Sciatic nerve (tissue), 2 donors: ENCODE measurements around the gene TTC39A. TPM values are rescaled to one million over a fixed set of nuclear protein-coding genes. Genes with fewer than 3 reads are reported as not detected.

Experiments used
- ATAC-seq: fragments of 200-7000 bp; cut with Tn5 transposase; one replicate; pipeline ENCODE4 v1.9.1; 2020; ENCODE audit warnings: mild to moderate bottlenecking, moderate library complexity
- DNase-seq: peaks from one replicate; pipeline ENCODE4 v3.0.0-alpha.2; 2020; ENCODE audit warnings: low spot score
- intact Hi-C: fragments of 100-400 bp; cut with DNase I; formaldehyde crosslinking; loops from one replicate; pipeline ENCODE4 v1.14.2; 2022
- total RNA-seq: library from RNA; stranded (reverse); fragmentation: NEBNext Ultra II Directional; extraction: Animal tissue kit (Norgen Biotek cat#: 25700); gene quantifications from one replicate; pipeline ENCODE4 v1.2.1, GENCODE V29; 2021
- donor health status: DM: no; HTN: no; CAD: no.
- donor health status: DM: no; HTN: no; CAD: no.

TTC39A gene
- total RNA-seq, 1 donor from 2014 or later = 1.2 TPM

DNA sequence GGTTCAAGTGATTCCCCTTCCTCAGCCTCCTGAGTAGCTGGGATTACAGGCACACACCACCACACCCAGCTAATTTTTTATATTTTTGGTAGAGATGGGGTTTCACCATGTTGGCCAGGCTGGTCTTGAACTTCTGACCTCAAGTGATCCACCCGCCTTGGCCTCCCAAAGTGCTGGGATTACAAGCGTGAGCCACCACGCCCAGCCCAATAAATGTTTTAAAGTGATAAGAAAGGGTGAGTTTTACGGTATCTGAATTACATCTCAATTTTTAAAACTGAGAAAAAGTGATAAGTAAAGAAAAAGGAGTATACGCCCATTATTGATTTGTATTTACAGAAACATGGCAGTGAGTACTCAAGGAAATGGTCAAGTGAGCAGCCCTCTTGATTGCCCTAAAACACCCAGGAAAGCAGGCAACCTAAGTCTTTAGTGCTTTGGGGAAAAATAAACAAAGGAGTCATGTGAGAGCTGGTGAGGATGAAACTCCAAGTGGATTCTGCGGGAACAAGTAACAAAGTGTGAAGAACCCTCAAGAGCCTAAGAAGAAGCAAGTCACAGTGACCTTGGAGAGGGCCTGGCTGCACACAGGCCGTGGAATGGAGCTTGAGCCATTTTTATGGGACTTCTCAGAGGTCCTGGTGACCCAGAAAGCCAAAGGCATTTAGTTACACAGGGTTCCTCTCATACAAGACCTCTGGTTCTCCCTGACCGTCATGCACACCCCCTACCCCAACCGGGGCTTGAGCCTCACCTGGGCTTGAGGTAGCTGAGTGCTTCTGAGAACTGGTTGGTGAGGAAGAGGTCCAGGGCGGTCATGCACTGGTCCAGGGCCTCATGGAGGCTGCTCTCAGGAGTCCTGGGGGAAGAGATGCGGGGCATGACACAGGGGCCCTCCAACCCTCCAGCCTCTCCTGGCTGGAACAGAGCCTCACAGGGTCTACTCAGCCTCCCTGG lies 9.1 kb downstream of the TTC39A start:
- intact Hi-C loops = no loop called here
- ATAC-seq (no peak), DNase-seq (no peak)

DNA sequence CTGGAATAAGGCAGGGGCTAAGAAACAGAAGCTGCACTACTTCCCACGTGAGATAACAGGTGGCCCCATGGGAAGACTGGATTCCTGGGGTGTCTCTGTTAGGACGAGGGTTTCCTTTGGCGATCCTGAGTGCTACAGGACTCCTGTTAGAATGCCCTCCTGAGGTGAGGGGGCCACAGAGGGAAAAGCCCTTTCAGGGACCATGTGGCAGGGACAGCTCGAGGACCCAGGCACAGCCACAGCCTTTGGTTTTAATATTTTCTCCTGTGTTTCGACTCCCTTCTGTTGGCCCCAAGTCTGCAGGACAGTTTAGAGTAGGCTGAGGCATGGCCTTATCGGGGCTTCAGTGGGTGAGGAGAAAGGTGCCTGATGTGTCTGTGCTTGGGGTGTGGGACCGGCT lies 12.6 kb downstream of the TTC39A start:
- intact Hi-C loops = no loop called here
- DNase-seq (no peak), ATAC-seq (no peak)

DNA sequence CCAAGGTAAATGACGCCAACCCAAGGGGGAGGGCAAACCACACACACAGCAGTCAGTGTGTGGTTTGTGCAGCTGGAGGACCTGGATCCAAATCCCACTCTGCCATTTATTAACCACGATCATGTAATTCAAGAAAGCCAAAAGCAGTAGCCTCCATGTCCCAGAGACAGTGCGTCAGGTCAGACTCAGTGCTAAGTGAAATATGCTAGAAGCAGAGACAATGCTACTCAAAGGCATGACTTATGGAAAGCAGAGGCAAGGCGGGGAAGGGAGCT lies 13.6 kb downstream of the TTC39A start:
- intact Hi-C loops = no loop called here
- ATAC-seq (no peak), DNase-seq (no peak)

DNA sequence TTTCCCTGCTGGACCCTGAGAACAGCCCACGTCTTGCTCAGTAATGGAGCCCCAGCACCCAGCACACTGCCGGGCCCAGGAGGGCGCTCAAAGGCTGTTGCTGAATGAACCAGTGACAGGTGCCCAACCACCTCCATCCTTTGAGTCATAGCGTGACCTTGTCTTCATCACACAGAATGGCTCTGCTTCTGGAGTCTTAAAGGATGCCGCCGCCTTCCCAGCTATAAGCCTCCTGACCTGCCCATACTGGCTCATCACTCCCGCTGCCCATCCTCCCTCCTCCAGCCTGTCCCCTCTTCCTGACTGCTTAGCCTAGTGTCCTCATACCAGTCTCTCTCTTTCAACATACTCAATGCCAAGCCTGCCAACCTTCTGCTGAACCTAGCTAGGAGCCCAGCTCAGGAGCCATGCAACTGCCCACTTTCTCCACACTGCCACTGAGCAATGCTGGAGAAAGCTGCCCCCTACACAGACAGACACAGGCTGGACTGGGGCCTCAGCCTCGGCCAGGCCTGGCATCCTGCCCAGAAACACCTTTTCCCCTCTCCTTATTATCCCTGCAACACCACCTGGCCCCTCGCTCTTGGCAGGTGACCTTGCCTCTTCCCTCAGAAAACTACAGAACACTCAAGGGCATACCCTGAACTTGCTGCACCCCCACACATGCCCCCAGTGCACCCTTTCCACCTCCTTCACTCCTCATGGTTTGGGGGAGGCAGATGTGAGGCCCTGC lies 14.1 kb downstream of the TTC39A start:
- ATAC-seq (no peak), DNase-seq (no peak)
- intact Hi-C loops = no loop called here

DNA sequence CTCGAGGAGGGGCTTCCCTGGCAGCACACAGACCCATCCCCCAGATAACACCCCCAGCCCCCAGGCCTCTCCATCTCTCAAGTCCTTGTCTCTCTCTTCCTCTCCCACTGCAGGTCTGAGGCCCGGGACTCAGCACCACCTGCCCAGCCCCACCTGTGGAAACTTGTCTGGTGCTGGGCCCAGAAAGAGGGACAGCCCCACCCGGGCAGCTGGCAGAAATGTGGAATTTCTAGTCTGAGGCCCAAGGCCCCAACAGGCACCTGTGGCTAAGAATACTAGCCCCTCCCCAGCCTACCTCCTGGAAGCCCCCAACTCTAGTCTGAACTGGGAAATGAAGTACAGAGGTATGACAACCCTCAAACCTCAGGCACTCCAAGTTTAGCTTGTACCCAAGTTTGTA lies 15.4 kb downstream of the TTC39A start:
- ATAC-seq (no peak), DNase-seq (no peak)
- intact Hi-C loops = no loop called here

DNA sequence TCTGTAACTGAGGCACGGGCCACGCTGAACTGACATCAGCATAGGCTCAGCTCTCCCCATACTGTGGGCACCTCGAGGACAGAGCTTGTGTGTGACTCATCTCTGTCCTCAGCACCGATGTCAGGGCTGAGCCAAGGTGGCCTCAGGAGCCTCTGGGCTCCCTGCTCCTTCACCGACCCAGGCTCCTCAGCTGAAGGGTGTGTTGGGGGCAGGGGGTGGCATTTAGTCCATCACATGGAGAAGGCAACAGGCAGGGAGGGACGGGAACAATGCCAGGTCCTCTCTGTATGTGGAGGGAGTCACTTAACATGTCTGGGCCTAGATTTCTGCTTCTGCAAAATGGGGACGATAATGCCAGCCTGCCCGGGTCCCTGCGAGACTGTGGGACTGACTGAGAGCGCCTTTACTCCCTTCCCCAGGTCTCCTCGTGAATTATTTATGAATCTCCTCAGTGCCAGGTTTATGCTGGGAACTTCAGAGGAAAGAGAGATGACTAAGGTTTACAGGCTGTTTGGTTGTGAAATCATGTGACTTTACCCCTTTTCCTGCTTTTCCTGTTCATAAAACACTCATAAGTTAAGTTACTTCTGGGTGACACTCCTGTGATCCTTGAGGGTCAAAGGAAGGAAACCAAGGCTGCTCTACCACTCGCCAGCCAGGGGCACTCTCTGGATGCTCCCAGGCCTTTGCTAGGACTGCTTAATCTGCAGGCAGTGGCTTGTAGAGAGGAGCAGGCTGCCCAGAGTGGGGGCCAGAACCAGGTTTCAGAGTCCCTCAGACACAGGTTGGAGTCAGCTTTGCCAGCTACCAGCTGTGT lies 16.2 kb downstream of the TTC39A start:
- DNase-seq (no peak), ATAC-seq (no peak)
- intact Hi-C loops = no loop called here

DNA sequence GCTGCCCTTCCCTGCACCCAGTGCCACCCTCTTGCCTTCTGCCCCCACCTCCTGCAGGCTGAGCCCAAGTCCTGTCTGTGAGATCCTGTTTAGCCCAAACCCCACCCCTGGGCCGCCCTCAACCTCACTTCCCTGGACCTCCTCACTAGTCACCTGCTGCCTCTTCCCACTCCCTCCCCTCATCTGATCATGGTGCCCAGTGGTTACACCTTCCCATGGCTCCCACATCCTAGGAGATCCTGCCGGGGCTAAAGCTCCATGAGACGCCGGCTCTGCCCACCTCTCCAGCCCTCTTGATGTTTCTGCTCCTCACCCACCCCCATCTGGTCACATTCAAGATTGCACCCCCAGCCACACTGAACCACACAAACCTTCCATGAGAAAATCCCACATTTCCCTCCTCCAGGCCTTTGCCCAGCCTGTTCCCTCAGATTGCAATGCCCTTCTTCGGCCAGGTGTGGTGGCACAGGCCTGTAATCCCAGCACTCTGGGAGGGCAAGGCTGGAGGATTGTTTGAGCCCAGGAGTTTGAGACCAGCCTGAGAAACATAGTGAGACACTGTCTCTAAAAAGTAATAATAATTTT lies 17.0 kb downstream of the TTC39A start:
- ATAC-seq (no peak), DNase-seq (no peak)
- intact Hi-C loops = no loop called here

DNA sequence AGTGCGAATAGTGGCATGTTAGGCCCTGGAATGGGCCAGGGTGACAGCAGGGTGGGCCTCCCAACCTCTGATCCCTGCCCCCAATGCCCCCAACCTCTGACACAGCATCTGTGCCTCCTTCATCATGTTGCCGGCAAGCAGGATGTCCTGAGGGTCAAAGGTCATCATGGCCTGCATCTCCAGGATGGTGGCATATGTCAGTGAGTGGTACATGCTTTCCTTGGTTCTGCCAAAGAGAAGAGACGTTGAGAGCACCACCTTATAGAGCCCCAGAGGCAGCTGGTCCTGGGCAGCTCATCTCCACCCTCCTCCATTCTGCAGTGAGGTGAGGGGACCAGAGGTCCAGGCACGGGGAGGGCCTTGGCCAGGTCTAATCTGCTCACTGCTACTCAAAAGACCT lies 17.6 kb downstream of the TTC39A start:
- no peak for ATAC-seq
- intact Hi-C loops = no loop called here
- no peak for DNase-seq

DNA sequence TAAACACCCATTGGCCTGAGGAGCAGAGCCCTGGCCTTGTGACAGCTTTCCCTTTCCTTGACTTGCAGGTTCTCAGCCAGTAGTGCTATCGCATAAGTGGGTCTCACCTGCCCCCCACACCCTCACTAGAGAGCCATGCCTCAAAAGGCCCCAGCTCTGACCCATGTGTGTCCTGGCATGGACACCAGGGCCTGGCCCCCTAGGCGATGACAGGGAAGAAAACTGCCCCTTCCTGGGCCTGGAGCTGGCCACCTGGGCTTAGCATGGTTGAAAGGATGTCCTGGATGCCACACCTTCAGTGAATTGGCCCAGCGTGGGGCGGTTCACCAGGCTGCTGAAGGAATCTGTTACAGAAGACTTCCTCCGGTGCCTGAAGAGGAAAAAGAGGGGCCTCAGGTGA lies 18.5 kb downstream of the TTC39A start:
- intact Hi-C loops = no loop called here
- ATAC-seq (no peak), DNase-seq (no peak)

DNA sequence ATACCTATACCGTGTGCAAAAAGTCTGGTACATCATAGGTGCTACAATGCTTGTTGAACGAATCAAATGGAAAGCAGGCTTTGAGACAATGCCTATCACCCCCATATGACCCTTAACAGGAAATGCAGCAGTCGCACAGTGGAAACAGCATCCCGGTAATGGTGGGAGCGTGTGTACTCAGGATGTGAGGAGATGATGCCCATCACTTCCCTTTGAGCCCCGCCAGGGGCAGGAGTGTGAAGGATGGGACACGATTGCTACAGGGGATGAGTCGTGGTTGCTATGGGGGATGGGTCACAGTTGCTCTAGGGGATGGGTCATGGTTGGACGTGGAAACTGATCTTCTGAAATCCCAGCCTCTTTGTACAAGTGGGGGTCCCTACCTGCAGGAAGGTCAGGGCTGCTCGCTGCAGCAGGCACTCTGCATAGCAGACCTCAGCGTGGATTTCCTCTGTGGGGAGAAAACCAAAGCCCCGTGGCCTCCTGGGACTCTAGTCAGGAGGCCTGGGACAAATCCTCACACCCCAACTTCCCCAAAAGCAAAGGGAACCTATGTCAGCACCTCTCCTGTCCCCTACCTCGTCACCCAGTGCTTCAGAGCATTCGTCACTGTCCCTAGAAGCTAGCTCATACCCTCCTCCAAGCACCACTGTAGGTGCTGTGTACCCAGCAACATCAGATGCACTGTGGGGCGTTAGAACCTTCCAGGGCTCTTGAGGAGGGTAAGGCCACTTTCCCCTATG lies 19.3 kb downstream of the TTC39A start:
- intact Hi-C loops = no loop called here
- DNase-seq (no peak), ATAC-seq (no peak)

DNA sequence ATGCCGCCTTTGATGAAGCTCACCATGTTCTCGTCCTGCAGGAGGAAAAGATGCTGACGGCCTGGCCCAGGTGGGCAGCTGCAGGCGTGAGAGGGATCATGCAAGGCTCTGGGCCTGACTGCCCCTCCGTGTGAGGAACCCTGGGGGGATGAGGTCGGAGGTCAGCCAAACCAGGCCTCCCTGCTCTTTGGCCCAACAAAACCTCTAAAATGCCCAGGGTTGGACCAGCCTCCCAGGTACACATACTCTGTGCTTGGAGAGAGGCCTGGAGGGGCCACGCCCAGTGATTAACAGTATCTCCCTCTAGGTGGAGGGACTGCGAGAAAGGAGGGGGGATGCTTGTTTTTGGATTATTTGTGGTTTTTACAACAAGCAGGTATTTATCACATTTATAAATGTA lies 21.1 kb downstream of the TTC39A start:
- ATAC-seq = no peak
- intact Hi-C loops = no loop called here
- DNase-seq = no peak

DNA sequence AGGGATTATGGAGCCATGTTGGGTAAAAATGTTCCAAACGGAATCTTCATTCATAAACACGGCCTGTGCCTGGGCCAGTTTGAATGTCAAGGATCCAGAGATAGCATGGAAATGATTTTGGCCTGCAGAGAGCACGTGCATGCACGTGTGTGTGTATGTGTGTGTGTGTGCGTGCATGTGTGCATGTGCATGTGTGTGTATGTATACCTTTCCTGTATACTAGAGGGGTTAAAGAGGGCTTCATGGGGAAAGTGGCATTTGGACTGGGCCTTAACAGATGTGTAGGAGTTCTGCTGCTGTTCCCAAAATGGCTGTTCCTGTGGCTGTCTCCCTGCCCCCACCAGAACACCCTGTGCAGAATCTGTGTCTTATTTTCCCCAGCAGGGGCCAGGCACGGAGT lies 21.7 kb downstream of the TTC39A start:
- no peak for DNase-seq
- intact Hi-C loops = no loop called here
- no peak for ATAC-seq

DNA sequence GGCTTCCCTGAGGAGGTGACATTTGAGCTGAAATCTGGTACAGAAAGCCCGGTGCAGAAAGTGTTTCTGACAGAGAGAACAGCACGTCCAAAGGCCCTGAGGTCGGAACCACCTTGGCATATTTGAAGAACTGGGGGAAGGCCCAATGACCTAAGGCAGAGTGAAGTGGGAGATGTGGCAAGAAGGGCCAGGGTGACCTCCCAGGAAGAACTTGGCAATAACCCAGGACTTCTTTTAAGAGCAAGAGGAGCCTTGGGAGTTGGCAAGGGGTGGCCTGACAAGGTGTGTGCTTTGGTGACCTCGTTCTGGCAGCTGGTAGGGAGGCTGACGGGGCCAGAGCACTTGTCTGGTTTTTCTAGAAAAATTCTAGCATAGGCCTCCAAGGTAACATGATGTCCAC lies 23.4 kb downstream of the TTC39A start:
- ATAC-seq (no peak), DNase-seq (no peak)
- intact Hi-C loops = no loop called here

DNA sequence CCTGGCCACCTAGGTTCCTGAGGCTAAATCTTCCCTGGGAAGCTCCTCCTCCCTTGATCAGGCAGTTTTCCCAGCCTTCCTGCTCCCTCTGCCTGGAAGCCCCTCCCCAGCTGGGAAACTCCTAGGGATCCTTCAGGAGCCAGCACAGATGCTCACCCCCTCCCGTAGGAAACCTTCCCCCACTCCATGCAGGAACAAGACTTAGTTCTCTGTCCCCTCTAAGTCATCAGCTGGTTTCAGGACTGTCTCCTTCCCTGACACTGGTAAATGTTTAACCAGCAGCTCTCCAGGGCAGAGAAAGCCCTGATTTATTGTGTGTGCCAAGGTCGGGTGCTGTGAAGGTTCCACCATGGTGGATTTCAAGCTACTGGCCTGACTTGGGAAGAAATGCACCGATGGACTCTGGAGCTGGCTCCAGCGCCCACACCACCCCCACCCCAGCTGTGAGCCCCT lies 25.0 kb downstream of the TTC39A start:
- ATAC-seq (no peak), DNase-seq (no peak)
- intact Hi-C loops = no loop called here

DNA sequence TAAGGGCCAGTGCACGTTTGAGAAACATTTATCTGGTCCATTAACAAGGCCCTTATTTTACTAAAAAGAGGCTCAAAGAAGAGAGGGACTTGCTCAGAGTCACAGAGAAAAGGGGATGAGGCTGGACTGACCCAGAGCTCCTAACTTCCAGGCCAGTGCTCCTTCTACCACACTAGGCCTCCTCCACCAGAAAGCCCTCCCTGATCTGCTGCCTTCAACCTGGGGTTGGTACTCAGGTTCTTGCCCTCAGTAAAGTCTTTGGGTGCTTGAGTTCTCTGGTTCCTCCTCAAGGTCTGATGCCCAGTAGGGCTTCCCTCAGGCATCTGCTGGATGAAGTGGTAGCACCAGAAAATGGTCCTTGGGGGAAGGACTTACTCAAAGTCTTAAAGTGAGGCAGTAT lies 26.0 kb downstream of the TTC39A start:
- ATAC-seq = no peak
- no peak for DNase-seq
- intact Hi-C loops = no loop called here

DNA sequence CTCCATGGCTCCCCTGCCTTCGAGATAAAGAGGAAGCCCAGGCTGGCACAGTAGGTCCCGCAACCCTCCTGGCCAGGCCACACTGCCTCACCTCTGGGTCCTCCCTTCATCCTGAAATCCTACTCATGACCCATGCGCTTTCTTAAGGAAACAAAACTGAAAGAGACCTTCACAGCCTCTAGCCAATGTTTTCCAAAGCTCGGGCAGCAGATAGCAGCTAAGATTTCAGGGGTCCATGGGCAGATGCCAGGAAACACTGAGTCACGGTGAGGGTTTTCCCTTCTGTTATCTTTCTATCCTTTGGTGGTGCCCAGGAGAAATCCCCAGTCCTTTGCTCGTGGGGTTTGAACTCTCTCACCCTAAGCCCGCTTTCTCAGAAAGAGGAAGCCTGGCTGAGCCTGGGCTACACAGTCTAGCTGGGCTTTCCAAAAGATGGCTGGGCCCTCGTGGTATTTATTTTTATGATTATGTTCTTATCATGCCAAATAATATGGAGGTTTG lies 26.6 kb downstream of the TTC39A start:
- intact Hi-C loops = no loop called here
- no peak for DNase-seq
- no peak for ATAC-seq

DNA sequence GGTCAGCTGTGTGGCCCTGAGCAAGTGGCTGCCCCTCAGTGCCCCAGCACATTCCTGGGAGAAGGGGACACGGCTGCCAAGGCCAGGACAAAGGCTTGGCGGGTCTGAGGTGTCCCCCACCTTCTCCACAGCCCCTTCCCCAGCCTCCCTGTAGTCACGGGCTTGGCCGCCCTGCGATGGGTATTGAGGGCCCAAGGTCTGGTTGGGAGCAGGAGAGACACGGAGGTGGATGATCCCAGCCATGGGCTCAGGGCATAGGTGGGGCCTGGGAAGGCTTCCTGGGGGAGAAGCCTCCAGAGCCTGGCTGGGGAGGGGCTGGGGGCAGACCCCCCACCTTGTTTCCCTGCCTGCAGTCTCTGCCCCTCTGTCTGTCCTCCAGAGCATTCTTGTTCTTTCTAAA lies 27.0 kb downstream of the TTC39A start:
- ATAC-seq (no peak), DNase-seq (no peak)
- intact Hi-C loops = no loop called here

DNA sequence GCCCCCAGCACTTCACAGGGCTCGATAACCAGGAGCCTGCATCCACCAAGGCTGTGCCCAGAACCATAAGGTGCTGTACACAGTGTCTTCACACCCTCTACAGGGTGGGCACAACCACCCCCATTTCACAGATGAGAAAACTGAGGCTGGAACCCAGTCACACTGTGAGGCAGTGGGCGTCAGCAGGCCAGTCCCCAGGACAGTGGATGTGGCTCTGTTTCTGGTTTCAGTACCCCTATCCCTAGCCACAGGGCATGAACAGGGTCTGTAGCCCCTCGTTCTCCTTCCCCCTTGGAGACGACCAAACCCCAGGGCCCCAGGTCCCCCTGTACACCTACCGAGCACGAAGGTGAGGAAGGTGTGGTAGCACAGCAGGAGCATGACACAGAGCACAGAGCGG lies 27.6 kb downstream of the TTC39A start:
- no peak for ATAC-seq
- intact Hi-C loops = no loop called here

DNA sequence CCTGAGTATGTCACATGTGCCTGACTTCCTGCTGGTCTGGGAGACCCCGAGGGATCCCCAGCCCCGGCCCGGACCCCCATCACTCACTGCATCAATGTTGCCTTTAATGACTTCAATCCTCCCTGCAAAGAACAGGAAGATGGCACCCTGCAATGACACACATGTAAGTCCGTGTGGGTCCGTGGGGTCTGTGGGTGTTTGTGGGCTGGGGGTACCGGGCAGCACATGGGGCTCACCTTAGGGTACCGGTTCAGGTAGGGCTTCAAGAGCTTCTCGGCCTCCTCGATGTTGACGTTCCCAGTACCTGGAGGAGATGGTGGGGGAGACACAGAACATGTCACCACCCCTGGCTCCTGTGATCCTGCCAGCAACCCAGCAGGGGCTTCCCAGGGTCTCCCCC lies 28.1 kb downstream of the TTC39A start:
- ATAC-seq (no peak), DNase-seq (no peak)
- intact Hi-C loops = no loop called here

More for the DNA sequence above, 27.6 kb downstream of the TTC39A start:
- DNase-seq = no peak
